SH-SY5Y (cell line): ENCODE measurements around the gene METTL22.

Experiments
- GATA2 ChIP-seq: IDR thresholded peaks from 2 replicates; pipeline ENCODE4 v1.6.1; 2011; ENCODE audit warnings: mild to moderate bottlenecking, low read depth, low read length
- GATA3 ChIP-seq: IDR thresholded peaks from 2 replicates; pipeline ENCODE4 v1.6.1; 2011; ENCODE audit warnings: low read depth, mild to moderate bottlenecking, low read length, moderate library complexity

METTL22 gene

GRCh38 chr16:8614435-8615029 lies 7.0 kb upstream of the METTL22 start:
- TF ChIP-seq GATA3 (no peak), GATA2 (no peak)

- TF ChIP-seq GATA3: no peak
- no peak for TF ChIP-seq GATA2
These were observed 1.7 kb upstream of the METTL22 start for GRCh38 chr16:8619671-8620370.

- TF ChIP-seq GATA2 (no peak), GATA3 (no peak)
These were observed 963 bp upstream of the METTL22 start for GRCh38 chr16:8620535-8620934.

- TF ChIP-seq GATA3 (no peak), GATA2 (no peak)
These were observed 301 bp upstream of the METTL22 start for GRCh38 chr16:8621222-8621571.

- TF ChIP-seq GATA2: no peak
These were observed 788 bp downstream of the METTL22 start for GRCh38 chr16:8622315-8622656.

- TF ChIP-seq GATA2: no peak
These were observed 2.1 kb downstream of the METTL22 start for GRCh38 chr16:8623634-8624033.

GRCh38 chr16:8625491-8626087 lies 4.1 kb downstream of the METTL22 start:
- TF ChIP-seq GATA2: no peak
- TF ChIP-seq GATA3: no peak

GRCh38 chr16:8626946-8627345 lies 5.4 kb downstream of the METTL22 start:
- no peak for TF ChIP-seq GATA3
- TF ChIP-seq GATA2: no peak

GRCh38 chr16:8627456-8627855 lies 6.0 kb downstream of the METTL22 start:
- TF ChIP-seq GATA3 (no peak), GATA2 (no peak)

GRCh38 chr16:8628981-8629725 lies 7.7 kb downstream of the METTL22 start:
- TF ChIP-seq GATA2: no peak
- no peak for TF ChIP-seq GATA3

GRCh38 chr16:8630255-8630953 lies 8.9 kb downstream of the METTL22 start:
- TF ChIP-seq GATA2 (no peak), GATA3 (no peak)

GRCh38 chr16:8631373-8631772 lies 9.9 kb downstream of the METTL22 start:
- TF ChIP-seq GATA3 (no peak), GATA2 (no peak)

GRCh38 chr16:8631818-8632465 lies 10.4 kb downstream of the METTL22 start:
- TF ChIP-seq GATA2 (no peak), GATA3 (no peak)
